SK-N-SH treated with all-trans-retinoic acid at 6 μM for 48 hours (cell line): ENCODE data around the gene IFNGR1.

ENCODE experiments used
- ATAC-seq: fragments of 200-7000 bp; cut with Tn5 transposase; 3 replicates; pipeline ENCODE4 v1.9.1; 2020; ENCODE audit warnings: mild to moderate bottlenecking, moderate library complexity
- ARNTL ChIP-seq: fragments of 450-650 bp; formaldehyde crosslinking; IDR thresholded peaks from 2 replicates; pipeline ENCODE4 v1.5.0; 2020; ENCODE audit warnings: low read depth, mild to moderate bottlenecking, moderate library complexity, borderline replicate concordance
- BACH2 ChIP-seq: fragments of 250-450 bp; sonication (Bioruptor Pico); IDR thresholded peaks from 2 replicates; pipeline ENCODE4 v1.9.0; 2021; ENCODE audit warnings: mild to moderate bottlenecking, borderline replicate concordance
- CSDC2 ChIP-seq: fragments of 250-450 bp; sonication (Bioruptor Pico); IDR thresholded peaks from 2 replicates; pipeline ENCODE4 v1.5.0; 2020; ENCODE audit warnings: mild to moderate bottlenecking, moderate library complexity
- ESRRG ChIP-seq: fragments of 250-450 bp; sonication (Bioruptor Pico); IDR thresholded peaks from 2 replicates; pipeline ENCODE4 v1.6.1; 2021; ENCODE audit warnings: mild to moderate bottlenecking
- GLIS3 ChIP-seq: fragments of 250-450 bp; sonication (Bioruptor Pico); IDR thresholded peaks from 2 replicates; pipeline ENCODE4 v1.5.0; 2020; ENCODE audit warnings: mild to moderate bottlenecking, moderate library complexity
- ISL1 ChIP-seq: fragments of 250-450 bp; sonication (Bioruptor Pico); IDR thresholded peaks from 2 replicates; pipeline ENCODE4 v2.1.2; 2022; ENCODE audit warnings: mild to moderate bottlenecking, moderate library complexity
- OSR1 ChIP-seq: fragments of 250-450 bp; sonication (Bioruptor Pico); IDR thresholded peaks from 2 replicates; pipeline ENCODE4 v1.8.0; 2022; ENCODE audit warnings: moderate library complexity, mild to moderate bottlenecking, inconsistent platforms
- PATZ1 ChIP-seq: fragments of 250-450 bp; sonication (Bioruptor Pico); IDR thresholded peaks from 2 replicates; pipeline ENCODE4 v1.8.0; 2020; ENCODE audit warnings: mild to moderate bottlenecking, moderate library complexity, borderline replicate concordance
- PPARA ChIP-seq: fragments of 250-450 bp; sonication (Bioruptor Pico); IDR thresholded peaks from 2 replicates; pipeline ENCODE4 v1.5.0; 2020; ENCODE audit warnings: mild to moderate bottlenecking, borderline replicate concordance
- RARB ChIP-seq: fragments of 250-450 bp; sonication (Bioruptor Pico); IDR thresholded peaks from 2 replicates; pipeline ENCODE4 v1.8.0; 2021; ENCODE audit warnings: mild to moderate bottlenecking, moderate library complexity
- SNAI2 ChIP-seq: fragments of 250-450 bp; sonication (Bioruptor Pico); IDR thresholded peaks from 2 replicates; pipeline ENCODE4 v1.5.0; 2020; ENCODE audit warnings: mild to moderate bottlenecking, moderate library complexity
- TCF4 ChIP-seq: fragments of 250-450 bp; sonication (Bioruptor Pico); IDR thresholded peaks from 2 replicates; pipeline ENCODE4 v1.8.0; 2021; ENCODE audit warnings: mild to moderate bottlenecking, moderate library complexity, borderline replicate concordance
- TOX ChIP-seq: fragments of 250-450 bp; sonication (Bioruptor Pico); IDR thresholded peaks from 2 replicates; pipeline ENCODE4 v1.8.0; 2021; ENCODE audit warnings: mild to moderate bottlenecking, moderate library complexity, borderline replicate concordance
- ZFP3 ChIP-seq: fragments of 250-450 bp; sonication (Bioruptor Pico); IDR thresholded peaks from 2 replicates; pipeline ENCODE4 v1.5.0; 2020; ENCODE audit warnings: mild to moderate bottlenecking, moderate library complexity
- ZFP30 ChIP-seq: fragments of 450-650 bp; formaldehyde crosslinking; IDR thresholded peaks from 2 replicates; pipeline ENCODE4 v1.5.0; 2022; ENCODE audit warnings: mild to moderate bottlenecking, moderate library complexity
- ZNF565 ChIP-seq: fragments of 450-650 bp; formaldehyde crosslinking; conservative IDR thresholded peaks from 2 replicates; pipeline ENCODE4 v1.5.0; 2020; ENCODE audit warnings: low read depth, mild to moderate bottlenecking, moderate library complexity
- ZNF70 ChIP-seq: fragments of 450-650 bp; formaldehyde crosslinking; IDR thresholded peaks from 2 replicates; pipeline ENCODE4 v1.5.0; 2020; ENCODE audit warnings: mild to moderate bottlenecking, moderate library complexity
- TF ChIP-seq, protein P1 (sequence below): fragments of 250-450 bp; sonication (Bioruptor Pico); IDR thresholded peaks from 2 replicates; pipeline ENCODE4 v1.5.1; 2020; ENCODE audit warnings: low read depth, mild to moderate bottlenecking, moderate library complexity
- TF ChIP-seq, protein P2 (sequence below): fragments of 250-450 bp; sonication (Bioruptor Pico); IDR thresholded peaks from 2 replicates; pipeline ENCODE4 v1.5.0; 2020; ENCODE audit warnings: mild to moderate bottlenecking, moderate library complexity
- TF ChIP-seq, protein P3 (sequence below): fragments of 250-450 bp; sonication (Bioruptor Pico); IDR thresholded peaks from 2 replicates; pipeline ENCODE4 v1.8.0; 2021; ENCODE audit warnings: low read depth, mild to moderate bottlenecking, moderate library complexity, borderline replicate concordance
- TF ChIP-seq, protein P4 (sequence below): fragments of 250-450 bp; sonication (Bioruptor Pico); IDR thresholded peaks from 2 replicates; pipeline ENCODE4 v1.5.1; 2021; ENCODE audit warnings: mild to moderate bottlenecking, moderate library complexity

Gene IFNGR1

GRCh38 chr6:137160763-137161162 lies 58.4 kb downstream of the IFNGR1 start:
- TF ChIP-seq PATZ1 (CRISPR knock-in tag): no peak
- TF ChIP-seq ISL1 (CRISPR knock-in tag): peak; percentile 43; the same call in 1 of the 2 replicates
- no peak for TF ChIP-seq CSDC2
- no peak for ATAC-seq

DNA sequence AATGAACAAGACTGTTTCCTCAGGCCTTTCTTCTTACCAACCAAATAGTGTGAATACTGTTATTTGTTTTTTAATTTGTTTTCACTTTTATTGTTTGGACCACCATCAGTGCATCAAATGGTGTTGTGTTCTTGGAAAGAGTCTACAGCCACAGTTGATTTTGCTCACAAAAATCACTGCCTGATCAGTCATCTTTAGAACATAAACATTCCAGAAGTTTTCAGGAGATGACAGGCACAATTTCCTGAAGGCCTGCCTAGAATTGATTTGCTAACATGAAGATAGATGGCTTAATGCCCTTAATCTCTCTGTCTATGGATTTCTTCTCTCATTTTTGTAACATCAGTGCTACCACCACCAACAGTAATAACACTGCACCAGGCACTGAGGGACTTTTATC lies 59.3 kb downstream of the IFNGR1 start:
- ATAC-seq: no peak
- TF ChIP-seq TCF4 (no peak), GLIS3 (CRISPR knock-in tag) (no peak), PATZ1 (CRISPR knock-in tag) (no peak), ZNF70 (CRISPR knock-in tag) (no peak), BACH2 (CRISPR knock-in tag) (no peak), ZNF565 (no peak), ZFP30 (CRISPR knock-in tag) (no peak), RARB (CRISPR knock-in tag) (no peak), SNAI2 (CRISPR knock-in tag) (no peak), ISL1 (CRISPR knock-in tag) (no peak), ARNTL (CRISPR knock-in tag) (no peak), CSDC2 (no peak), OSR1 (no peak), TOX (CRISPR knock-in tag) (no peak), PPARA (CRISPR knock-in tag) (no peak)
- TF ChIP-seq, protein P1, sequence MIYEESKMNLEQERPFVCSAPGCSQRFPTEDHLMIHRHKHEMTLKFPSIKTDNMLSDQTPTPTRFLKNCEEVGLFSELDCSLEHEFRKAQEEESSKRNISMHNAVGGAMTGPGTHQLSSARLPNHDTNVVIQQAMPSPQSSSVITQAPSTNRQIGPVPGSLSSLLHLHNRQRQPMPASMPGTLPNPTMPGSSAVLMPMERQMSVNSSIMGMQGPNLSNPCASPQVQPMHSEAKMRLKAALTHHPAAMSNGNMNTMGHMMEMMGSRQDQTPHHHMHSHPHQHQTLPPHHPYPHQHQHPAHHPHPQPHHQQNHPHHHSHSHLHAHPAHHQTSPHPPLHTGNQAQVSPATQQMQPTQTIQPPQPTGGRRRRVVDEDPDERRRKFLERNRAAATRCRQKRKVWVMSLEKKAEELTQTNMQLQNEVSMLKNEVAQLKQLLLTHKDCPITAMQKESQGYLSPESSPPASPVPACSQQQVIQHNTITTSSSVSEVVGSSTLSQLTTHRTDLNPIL (CRISPR knock-in tag): no peak
- TF ChIP-seq, protein P2, sequence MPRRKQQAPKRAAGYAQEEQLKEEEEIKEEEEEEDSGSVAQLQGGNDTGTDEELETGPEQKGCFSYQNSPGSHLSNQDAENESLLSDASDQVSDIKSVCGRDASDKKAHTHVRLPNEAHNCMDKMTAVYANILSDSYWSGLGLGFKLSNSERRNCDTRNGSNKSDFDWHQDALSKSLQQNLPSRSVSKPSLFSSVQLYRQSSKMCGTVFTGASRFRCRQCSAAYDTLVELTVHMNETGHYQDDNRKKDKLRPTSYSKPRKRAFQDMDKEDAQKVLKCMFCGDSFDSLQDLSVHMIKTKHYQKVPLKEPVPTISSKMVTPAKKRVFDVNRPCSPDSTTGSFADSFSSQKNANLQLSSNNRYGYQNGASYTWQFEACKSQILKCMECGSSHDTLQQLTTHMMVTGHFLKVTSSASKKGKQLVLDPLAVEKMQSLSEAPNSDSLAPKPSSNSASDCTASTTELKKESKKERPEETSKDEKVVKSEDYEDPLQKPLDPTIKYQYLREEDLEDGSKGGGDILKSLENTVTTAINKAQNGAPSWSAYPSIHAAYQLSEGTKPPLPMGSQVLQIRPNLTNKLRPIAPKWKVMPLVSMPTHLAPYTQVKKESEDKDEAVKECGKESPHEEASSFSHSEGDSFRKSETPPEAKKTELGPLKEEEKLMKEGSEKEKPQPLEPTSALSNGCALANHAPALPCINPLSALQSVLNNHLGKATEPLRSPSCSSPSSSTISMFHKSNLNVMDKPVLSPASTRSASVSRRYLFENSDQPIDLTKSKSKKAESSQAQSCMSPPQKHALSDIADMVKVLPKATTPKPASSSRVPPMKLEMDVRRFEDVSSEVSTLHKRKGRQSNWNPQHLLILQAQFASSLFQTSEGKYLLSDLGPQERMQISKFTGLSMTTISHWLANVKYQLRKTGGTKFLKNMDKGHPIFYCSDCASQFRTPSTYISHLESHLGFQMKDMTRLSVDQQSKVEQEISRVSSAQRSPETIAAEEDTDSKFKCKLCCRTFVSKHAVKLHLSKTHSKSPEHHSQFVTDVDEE (CRISPR knock-in tag): no peak
- TF ChIP-seq, protein P3, sequence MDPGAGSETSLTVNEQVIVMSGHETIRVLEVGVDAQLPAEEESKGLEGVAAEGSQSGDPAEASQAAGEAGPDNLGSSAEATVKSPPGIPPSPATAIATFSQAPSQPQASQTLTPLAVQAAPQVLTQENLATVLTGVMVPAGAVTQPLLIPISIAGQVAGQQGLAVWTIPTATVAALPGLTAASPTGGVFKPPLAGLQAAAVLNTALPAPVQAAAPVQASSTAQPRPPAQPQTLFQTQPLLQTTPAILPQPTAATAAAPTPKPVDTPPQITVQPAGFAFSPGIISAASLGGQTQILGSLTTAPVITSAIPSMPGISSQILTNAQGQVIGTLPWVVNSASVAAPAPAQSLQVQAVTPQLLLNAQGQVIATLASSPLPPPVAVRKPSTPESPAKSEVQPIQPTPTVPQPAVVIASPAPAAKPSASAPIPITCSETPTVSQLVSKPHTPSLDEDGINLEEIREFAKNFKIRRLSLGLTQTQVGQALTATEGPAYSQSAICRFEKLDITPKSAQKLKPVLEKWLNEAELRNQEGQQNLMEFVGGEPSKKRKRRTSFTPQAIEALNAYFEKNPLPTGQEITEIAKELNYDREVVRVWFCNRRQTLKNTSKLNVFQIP (CRISPR knock-in tag): no peak
- TF ChIP-seq, protein P4, sequence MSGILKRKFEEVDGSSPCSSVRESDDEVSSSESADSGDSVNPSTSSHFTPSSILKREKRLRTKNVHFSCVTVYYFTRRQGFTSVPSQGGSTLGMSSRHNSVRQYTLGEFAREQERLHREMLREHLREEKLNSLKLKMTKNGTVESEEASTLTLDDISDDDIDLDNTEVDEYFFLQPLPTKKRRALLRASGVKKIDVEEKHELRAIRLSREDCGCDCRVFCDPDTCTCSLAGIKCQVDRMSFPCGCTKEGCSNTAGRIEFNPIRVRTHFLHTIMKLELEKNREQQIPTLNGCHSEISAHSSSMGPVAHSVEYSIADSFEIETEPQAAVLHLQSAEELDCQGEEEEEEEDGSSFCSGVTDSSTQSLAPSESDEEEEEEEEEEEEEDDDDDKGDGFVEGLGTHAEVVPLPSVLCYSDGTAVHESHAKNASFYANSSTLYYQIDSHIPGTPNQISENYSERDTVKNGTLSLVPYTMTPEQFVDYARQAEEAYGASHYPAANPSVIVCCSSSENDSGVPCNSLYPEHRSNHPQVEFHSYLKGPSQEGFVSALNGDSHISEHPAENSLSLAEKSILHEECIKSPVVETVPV: no peak

DNA sequence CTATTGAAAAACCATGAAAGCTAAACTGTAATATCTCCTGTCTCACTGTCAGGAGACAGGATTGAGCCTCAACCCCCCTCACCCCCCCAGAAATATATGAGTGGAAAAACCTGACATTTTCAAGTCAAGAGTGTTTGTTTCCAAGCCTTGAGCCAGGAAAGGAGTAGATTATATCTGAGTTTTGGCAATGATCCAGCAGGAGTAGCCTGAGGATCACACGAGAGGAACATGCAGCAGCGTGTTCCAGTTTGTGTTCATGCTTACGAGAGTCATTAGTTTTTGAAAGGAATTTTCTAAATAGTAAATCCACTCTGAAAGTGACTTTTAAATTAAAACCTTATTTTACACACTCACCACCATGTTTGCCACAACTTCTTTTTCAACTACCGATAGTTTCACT lies 61.6 kb downstream of the IFNGR1 start:
- TF ChIP-seq PATZ1 (CRISPR knock-in tag): no peak
- TF ChIP-seq, protein P1 (CRISPR knock-in tag): no peak
- TF ChIP-seq ZFP3 (CRISPR knock-in tag): no peak
- TF ChIP-seq ESRRG (CRISPR knock-in tag): no peak
- TF ChIP-seq, protein P3 (CRISPR knock-in tag): no peak
- no peak for TF ChIP-seq ARNTL (CRISPR knock-in tag)
- TF ChIP-seq ZNF565: no peak
- TF ChIP-seq ISL1 (CRISPR knock-in tag): no peak
- no peak for TF ChIP-seq ZNF70 (CRISPR knock-in tag)
- TF ChIP-seq OSR1: no peak
- TF ChIP-seq CSDC2: no peak

More for the DNA sequence above, 61.6 kb downstream of the IFNGR1 start:
- no peak for ATAC-seq
